OCI-LY1 (cell line): ENCODE data around the gene CCDC88B.

Source experiments
- CTCF ChIP-seq: fragments of 200-600 bp; sonication (generic), shearing (Covaris generic); IDR thresholded peaks from 2 replicates; pipeline ENCODE4 v1.5.1; 2017; ENCODE audit warnings: mild to moderate bottlenecking, antibody characterized with exemption, low read length, moderate library complexity, mixed read lengths
- EZH2 ChIP-seq: fragments of 200-600 bp; sonication (generic), shearing (Covaris generic); IDR thresholded peaks from 2 replicates; pipeline ENCODE4 v1.8.0; 2017; ENCODE audit warnings: borderline replicate concordance, mixed run types, mild to moderate bottlenecking, antibody characterized with exemption, low read length, moderate library complexity, mixed read lengths

GRCh38 chr11:64364911-64365310 is 24.9 kb downstream of the CCDC88B start:
- TF ChIP-seq EZH2 (no peak), CTCF (no peak)
